ENCODE measurements around the gene SDK1. TPM values are rescaled to one million over a fixed set of nuclear protein-coding genes. Genes with fewer than 3 reads are reported as not detected.
"Not testable (repeated sequence)": the region's sequence is repeated elsewhere in the genome, so short reads cannot be mapped to it uniquely, and the experiment has no call there.

SDK1 gene
- polyA plus RNA-seq, 1 donor = 7.1 TPM

- no peak for DNase-seq
Observed at GRCh38 chr7:4255336-4255735, 954.3 kb downstream of the SDK1 start.

GRCh38 chr7:4256286-4256685 is 955.2 kb downstream of the SDK1 start:
- no peak for DNase-seq

GRCh38 chr7:4257146-4258111 is 956.4 kb downstream of the SDK1 start:
- no peak for DNase-seq

- DNase-seq = not testable (repeated sequence)
Observed at GRCh38 chr7:4260116-4260515, 959.1 kb downstream of the SDK1 start.

GRCh38 chr7:4260867-4261600 is 960.0 kb downstream of the SDK1 start:
- DNase-seq = no peak

GRCh38 chr7:4261601-4261960 is 960.5 kb downstream of the SDK1 start:
- DNase-seq = no peak

GRCh38 chr7:4264206-4264605 is 963.2 kb downstream of the SDK1 start:
- DNase-seq = not testable (repeated sequence)

GRCh38 chr7:4265066-4265465 is 964.0 kb downstream of the SDK1 start:
- DNase-seq = peak; percentile 22

GRCh38 chr7:4265676-4266075 is 964.6 kb downstream of the SDK1 start:
- DNase-seq = no peak

GRCh38 chr7:4266270-4267040 is 965.4 kb downstream of the SDK1 start:
- no peak for DNase-seq

GRCh38 chr7:4267341-4268039 is 966.4 kb downstream of the SDK1 start:
- DNase-seq = no peak

- DNase-seq = no peak
Observed at GRCh38 chr7:4268040-4268965, 967.3 kb downstream of the SDK1 start.

- DNase-seq = no peak
Observed at GRCh38 chr7:4269086-4269485, 968.0 kb downstream of the SDK1 start.

- no peak for DNase-seq
Observed at GRCh38 chr7:4269746-4270145, 968.7 kb downstream of the SDK1 start.

GRCh38 chr7:4270268-4270667 is 969.2 kb downstream of the SDK1 start:
- no peak for DNase-seq

- no peak for DNase-seq
Observed at GRCh38 chr7:4270941-4271715, 970.1 kb downstream of the SDK1 start.

GRCh38 chr7:4271716-4272015 is 970.6 kb downstream of the SDK1 start:
- no peak for DNase-seq

- DNase-seq = no peak
Observed at GRCh38 chr7:4272141-4272540, 971.1 kb downstream of the SDK1 start.

- DNase-seq = no peak
Observed at GRCh38 chr7:4273566-4274230, 972.6 kb downstream of the SDK1 start.

- DNase-seq = no peak
Observed at GRCh38 chr7:4274286-4274685, 973.2 kb downstream of the SDK1 start.
